Mesendoderm (in vitro differentiated cells): ENCODE data around the gene SNAPIN.

Source experiments
- DNase-seq: peaks from one replicate; pipeline ENCODE4 v3.0.0; 2013
- H2AK5ac ChIP-seq: 2 replicates; pipeline ENCODE4 v1.6.1; 2013; ENCODE audit warnings: low read length, inconsistent platforms
- H2BK120ac ChIP-seq: 2 replicates; pipeline ENCODE4 v1.6.1; 2013; ENCODE audit warnings: low read depth, mild to moderate bottlenecking, low read length, moderate library complexity, mixed read lengths
- H2BK15ac ChIP-seq: replicated peaks from 2 replicates; pipeline ENCODE4 v1.6.1; 2013; ENCODE audit warnings: low read depth, mild to moderate bottlenecking, moderate library complexity
- H2BK5ac ChIP-seq: 2 replicates; pipeline ENCODE4 v1.6.1; 2013; ENCODE audit warnings: low read length, inconsistent platforms
- H3K18ac ChIP-seq: 2 replicates; pipeline ENCODE4 v1.6.1; 2013; ENCODE audit warnings: mild to moderate bottlenecking, low read length, mixed read lengths
- H3K23ac ChIP-seq: one replicate; pipeline ENCODE4 v1.6.1; 2013; ENCODE audit warnings: low read length
- H3K27ac ChIP-seq: 2 replicates; pipeline ENCODE4 v1.5.1; 2013; ENCODE audit warnings: low read depth, mild to moderate bottlenecking, inconsistent platforms, low read length, moderate library complexity
- H3K27me3 ChIP-seq: 2 replicates; pipeline ENCODE4 v1.6.1; 2013; ENCODE audit warnings: low read length, control low read depth, mild to moderate bottlenecking, inconsistent platforms; ENCODE audit not compliant: insufficient read depth, poor library complexity
- H3K36me3 ChIP-seq: 2 replicates; pipeline ENCODE4 v1.6.1; 2013; ENCODE audit warnings: low read length, inconsistent platforms; ENCODE audit not compliant: control insufficient read depth, insufficient read depth
- H3K4ac ChIP-seq: one replicate; pipeline ENCODE4 v1.6.1; 2013; ENCODE audit warnings: low read depth, mild to moderate bottlenecking, low read length, moderate library complexity
- H3K4me1 ChIP-seq: 2 replicates; pipeline ENCODE4 v1.6.1; 2013; ENCODE audit warnings: low read depth, low read length, inconsistent platforms; ENCODE audit not compliant: control insufficient read depth
- H3K4me2 ChIP-seq: 2 replicates; pipeline ENCODE4 v1.6.1; 2013; ENCODE audit warnings: low read length
- H3K4me3 ChIP-seq: 2 replicates; pipeline ENCODE4 v1.5.1; 2013; ENCODE audit warnings: mild to moderate bottlenecking, low read length
- H3K56ac ChIP-seq: one replicate; pipeline ENCODE4 v1.6.1; 2013; ENCODE audit warnings: low read length
- H3K79me1 ChIP-seq: 2 replicates; pipeline ENCODE4 v1.6.1; 2013; ENCODE audit warnings: low read length, inconsistent platforms
- H3K79me2 ChIP-seq: 2 replicates; pipeline ENCODE4 v1.6.1; 2013; ENCODE audit warnings: mild to moderate bottlenecking, low read length; ENCODE audit not compliant: control insufficient read depth, insufficient read depth
- H3K9ac ChIP-seq: 2 replicates; pipeline ENCODE4 v1.6.1; 2013; ENCODE audit warnings: low read length, inconsistent platforms
- H4K5ac ChIP-seq: one replicate; pipeline ENCODE4 v1.6.1; 2013; ENCODE audit warnings: low read length
- H4K8ac ChIP-seq: one replicate; pipeline ENCODE4 v1.6.1; 2013; ENCODE audit warnings: low read depth, mild to moderate bottlenecking, control low read depth, low read length, moderate library complexity
- WGBS: extraction: QIAGEN DNeasy Blood & Tissue Kit; methylation state at CpG from one replicate; pipeline ENCODE4 v1.1.7; 2013; ENCODE audit warnings: low lambda C conversion rate, missing lambda C conversion rate; ENCODE audit not compliant: insufficient coverage; ENCODE audit errors: extremely low coverage; 5-methylcytosine and 5-hydroxymethylcytosine counted together

Gene SNAPIN

GRCh38 chr1:153627715-153628626, 30.5 kb upstream of the SNAPIN start, which contains the start of gene S100A1:
TSS of gene S100A1 (plus strand) at chr1:153628434. CDS start at chr1:153630522, 2,088 bp downstream.
- Histone ChIP-seq H3K36me3 (no peaks in the 10 kb centered on the region), H3K27ac (peak within 1 kb of the TSS; percentile 69), H2BK15ac (no peak within 1 kb of the TSS), H3K56ac (peak within 1 kb of the TSS; percentile 89), H3K4me2 (peak within 1 kb of the TSS; percentile 82), H2BK120ac (no peak within 1 kb of the TSS), H3K79me1 (no peaks in the 10 kb centered on the region), H3K18ac (peak within 1 kb of the TSS; percentile 88), H4K8ac (no peak within 1 kb of the TSS), H3K4me1 (peaks cover 2% of the 10 kb centered on the region), H4K5ac (no peak within 1 kb of the TSS), H3K79me2 (no peaks in the 10 kb centered on the region), H2AK5ac (no peak within 1 kb of the TSS), H3K27me3 (no peaks in the 10 kb centered on the region), H2BK5ac (no peak within 1 kb of the TSS), H3K23ac (no peak within 1 kb of the TSS), H3K9ac (peak within 1 kb of the TSS; percentile 83), H3K4ac (peak within 1 kb of the TSS; percentile 47), H3K4me3 (peak within 1 kb of the TSS; percentile 40)
- no CpG with 5 or more reads among the region's 10 CpGs for WGBS
- peak; percentile 35 for DNase-seq

GRCh38 chr1:153628638-153629342, 29.7 kb upstream of the SNAPIN start:
- Histone ChIP-seq H2BK5ac (no peak overlapping the region), H2BK15ac (no peak overlapping the region), H3K9ac (no peak overlapping the region), H3K23ac (no peak overlapping the region), H3K27ac (no peak overlapping the region), H4K8ac (no peak overlapping the region), H3K36me3 (no peaks in the 10 kb centered on the region), H3K4me2 (no peak overlapping the region), H3K4ac (no peak overlapping the region), H3K4me1 (peaks cover 2% of the 10 kb centered on the region), H3K27me3 (no peaks in the 10 kb centered on the region), H4K5ac (no peak overlapping the region), H3K4me3 (no peak overlapping the region), H3K79me2 (no peaks in the 10 kb centered on the region), H3K18ac (no peak overlapping the region), H3K79me1 (no peaks in the 10 kb centered on the region), H2AK5ac (no peak overlapping the region), H3K56ac (peak overlapping the region; percentile 52), H2BK120ac (no peak overlapping the region)
- WGBS: no CpG with 5 or more reads among the region's 6 CpGs
- DNase-seq: no peak

GRCh38 chr1:153629343-153629665, 29.2 kb upstream of the SNAPIN start:
- H4K5ac ChIP-seq: no peak overlapping the region
- H3K4me2 ChIP-seq: no peak overlapping the region
- no peak overlapping the region for H2BK120ac ChIP-seq
- no peaks in the 10 kb centered on the region for H3K27me3 ChIP-seq
- peaks cover 2% of the 10 kb centered on the region for H3K4me1 ChIP-seq
- H3K9ac ChIP-seq: no peak overlapping the region
- no CpG with 5 or more reads among the region's 5 CpGs for WGBS
- H3K4ac ChIP-seq: no peak overlapping the region
- no peak overlapping the region for H3K27ac ChIP-seq
- H2BK5ac ChIP-seq: no peak overlapping the region
- H2AK5ac ChIP-seq: no peak overlapping the region
- no peak overlapping the region for H3K23ac ChIP-seq
- no peaks in the 10 kb centered on the region for H3K79me2 ChIP-seq
- H3K36me3 ChIP-seq: no peaks in the 10 kb centered on the region
- H3K18ac ChIP-seq: no peak overlapping the region
- H3K4me3 ChIP-seq: no peak overlapping the region
- no peak for DNase-seq
- H2BK15ac ChIP-seq: no peak overlapping the region
- H3K56ac ChIP-seq: peak overlapping the region; percentile 30
- H3K79me1 ChIP-seq: no peaks in the 10 kb centered on the region
- H4K8ac ChIP-seq: no peak overlapping the region

GRCh38 chr1:153629971-153630370, 28.5 kb upstream of the SNAPIN start:
- Histone ChIP-seq H3K56ac (peak overlapping the region; percentile 44), H2BK15ac (no peak overlapping the region), H3K9ac (peak overlapping the region; percentile 25), H3K4me3 (no peak overlapping the region), H2BK120ac (no peak overlapping the region), H3K4ac (no peak overlapping the region), H3K79me1 (no peaks in the 10 kb centered on the region), H3K18ac (no peak overlapping the region), H2AK5ac (no peak overlapping the region), H3K27ac (no peak overlapping the region), H4K5ac (no peak overlapping the region), H3K79me2 (peaks cover 5% of the 10 kb centered on the region), H2BK5ac (no peak overlapping the region), H3K27me3 (no peaks in the 10 kb centered on the region), H4K8ac (no peak overlapping the region), H3K4me1 (peaks cover 2% of the 10 kb centered on the region), H3K36me3 (no peaks in the 10 kb centered on the region), H3K4me2 (no peak overlapping the region), H3K23ac (no peak overlapping the region)
- no peak for DNase-seq
- WGBS: no CpG with 5 or more reads among the region's 1 CpG

GRCh38 chr1:153630384-153630783, 28.1 kb upstream of the SNAPIN start:
- Histone ChIP-seq H2BK5ac (no peak overlapping the region), H3K36me3 (no peaks in the 10 kb centered on the region), H3K79me1 (no peaks in the 10 kb centered on the region), H3K9ac (no peak overlapping the region), H3K4me1 (peaks cover 2% of the 10 kb centered on the region), H3K4ac (no peak overlapping the region), H2BK120ac (no peak overlapping the region), H3K4me2 (no peak overlapping the region), H3K79me2 (peaks cover 9% of the 10 kb centered on the region), H3K27ac (no peak overlapping the region), H2AK5ac (no peak overlapping the region), H2BK15ac (no peak overlapping the region), H3K56ac (no peak overlapping the region), H3K18ac (no peak overlapping the region), H3K27me3 (no peaks in the 10 kb centered on the region), H3K4me3 (no peak overlapping the region), H3K23ac (no peak overlapping the region), H4K5ac (no peak overlapping the region), H4K8ac (no peak overlapping the region)
- DNase-seq: no peak
- WGBS: no CpG with 5 or more reads among the region's 7 CpGs
